ENCODE measurements around the gene NIPAL3. TPM values are rescaled to one million over a fixed set of nuclear protein-coding genes. Genes with fewer than 3 reads are reported as not detected.

Gene NIPAL3
- total and polyA plus RNA-seq, 2 donors from 2014 or later, result 13.5 to 46.4 TPM

DNA sequence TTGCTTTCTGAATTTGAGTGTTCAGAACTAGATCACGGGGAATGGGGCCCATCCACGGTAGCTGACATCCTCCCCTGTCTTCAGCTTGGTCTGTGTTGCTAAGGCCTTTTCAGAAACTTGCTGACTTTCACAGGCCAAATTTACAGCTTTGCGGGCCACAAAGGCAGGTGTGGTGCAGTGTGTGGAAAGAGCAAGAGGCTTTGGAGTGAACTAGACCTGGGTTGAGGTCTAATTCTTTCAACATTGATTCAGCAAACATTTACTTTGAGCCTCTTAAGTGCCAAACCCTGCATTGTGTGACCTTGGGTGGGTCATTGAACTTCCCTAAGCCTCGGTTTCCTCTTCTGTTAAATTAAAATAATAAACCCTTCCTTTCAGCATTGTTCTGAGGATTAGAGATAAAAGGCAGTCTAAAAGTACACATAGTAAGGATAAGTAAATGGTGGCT is 26.3 kb upstream of the NIPAL3 start:
- FAIRE-seq, result no peak

DNA sequence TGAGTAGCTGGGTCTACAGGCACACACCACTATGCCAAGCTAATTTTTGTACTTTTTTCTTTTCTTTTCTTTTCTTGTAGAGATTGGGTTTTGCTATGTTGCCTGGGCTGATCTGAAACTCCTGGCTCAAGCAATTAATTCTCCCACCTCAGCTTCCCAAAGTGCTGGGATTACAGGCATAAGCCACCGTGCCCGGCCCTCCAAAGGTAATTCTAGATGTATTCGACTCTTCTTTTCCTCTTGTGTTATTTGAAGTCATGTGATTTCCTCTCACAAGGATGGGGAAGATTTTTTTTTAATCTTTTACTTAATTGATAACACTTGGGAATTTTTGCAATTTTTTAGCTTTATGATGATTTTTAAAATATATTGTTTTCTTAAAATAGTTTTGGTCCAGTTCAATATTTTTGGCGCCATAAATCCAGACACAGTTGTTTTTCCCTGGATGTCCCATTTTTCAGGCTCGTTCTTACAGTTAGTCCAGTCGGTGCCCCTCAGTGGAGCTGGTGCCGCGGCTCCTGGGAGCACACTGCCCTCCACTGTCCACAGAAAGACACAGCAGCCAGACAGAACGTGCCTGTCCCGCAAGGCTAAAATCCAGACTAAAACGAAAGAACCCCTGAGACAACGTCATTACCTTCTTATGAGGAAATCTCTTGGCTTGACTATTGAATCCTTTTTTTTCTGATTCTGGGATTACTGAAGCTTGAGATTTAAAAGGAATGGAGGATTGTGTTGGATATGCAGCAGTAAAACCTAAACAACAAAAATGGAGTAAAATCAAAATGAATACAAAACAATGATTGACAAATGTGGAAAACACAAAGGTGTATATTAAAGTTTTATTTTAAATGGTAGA is 24.4 kb upstream of the NIPAL3 start:
- peak overlapping the region; percentile 21 to 32 (median 30) for H3K4me3 ChIP-seq (ENCODE audit: low read length in 3 of 3)
- peak; percentile 25 for FAIRE-seq

More for the DNA sequence above, 26.3 kb upstream of the NIPAL3 start:
- H3K9me3 ChIP-seq (ENCODE audit: control insufficient read depth in 2 of 3, insufficient read depth in 1 of 3, low read length in 3 of 3), result no peaks in the 10 kb centered on the region
- TF ChIP-seq, protein P1, sequence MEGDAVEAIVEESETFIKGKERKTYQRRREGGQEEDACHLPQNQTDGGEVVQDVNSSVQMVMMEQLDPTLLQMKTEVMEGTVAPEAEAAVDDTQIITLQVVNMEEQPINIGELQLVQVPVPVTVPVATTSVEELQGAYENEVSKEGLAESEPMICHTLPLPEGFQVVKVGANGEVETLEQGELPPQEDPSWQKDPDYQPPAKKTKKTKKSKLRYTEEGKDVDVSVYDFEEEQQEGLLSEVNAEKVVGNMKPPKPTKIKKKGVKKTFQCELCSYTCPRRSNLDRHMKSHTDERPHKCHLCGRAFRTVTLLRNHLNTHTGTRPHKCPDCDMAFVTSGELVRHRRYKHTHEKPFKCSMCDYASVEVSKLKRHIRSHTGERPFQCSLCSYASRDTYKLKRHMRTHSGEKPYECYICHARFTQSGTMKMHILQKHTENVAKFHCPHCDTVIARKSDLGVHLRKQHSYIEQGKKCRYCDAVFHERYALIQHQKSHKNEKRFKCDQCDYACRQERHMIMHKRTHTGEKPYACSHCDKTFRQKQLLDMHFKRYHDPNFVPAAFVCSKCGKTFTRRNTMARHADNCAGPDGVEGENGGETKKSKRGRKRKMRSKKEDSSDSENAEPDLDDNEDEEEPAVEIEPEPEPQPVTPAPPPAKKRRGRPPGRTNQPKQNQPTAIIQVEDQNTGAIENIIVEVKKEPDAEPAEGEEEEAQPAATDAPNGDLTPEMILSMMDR (IDR thresholded peaks at IDR 0.05; ENCODE audit: borderline replicate concordance, extremely low read depth, insufficient read depth), result no peak
- intact Hi-C loops (cut with DNase I), result loop anchor here (5.0 kb wide), 1 partner anchor 182 kb away; no protein-coding TSS in a partner anchor
- no peak overlapping the region for H3K9ac ChIP-seq (ENCODE audit: low read length in 3 of 3)
- DNase-seq, result no peak
- H3K27me3 ChIP-seq (ENCODE audit: control insufficient read depth, insufficient read depth, low read length), result no peaks in the 10 kb centered on the region
- peaks cover 2 to 20% (median 17%) of the 10 kb centered on the region in 3 donors for H3K4me1 ChIP-seq (ENCODE audit: control insufficient read depth in 2 of 3, insufficient read depth in 2 of 3, low read depth in 1 of 3, low read length in 3 of 3)
- H3K27ac ChIP-seq (ENCODE audit: low read depth in 2 of 2, low read length in 2 of 2), result no peak overlapping the region
- no peak overlapping the region for H3K4me3 ChIP-seq (ENCODE audit: low read length in 3 of 3)
- no peaks in the 10 kb centered on the region for H3K36me3 ChIP-seq (ENCODE audit: control insufficient read depth in 2 of 3, insufficient read depth in 3 of 3, low read length in 3 of 3)

DNA sequence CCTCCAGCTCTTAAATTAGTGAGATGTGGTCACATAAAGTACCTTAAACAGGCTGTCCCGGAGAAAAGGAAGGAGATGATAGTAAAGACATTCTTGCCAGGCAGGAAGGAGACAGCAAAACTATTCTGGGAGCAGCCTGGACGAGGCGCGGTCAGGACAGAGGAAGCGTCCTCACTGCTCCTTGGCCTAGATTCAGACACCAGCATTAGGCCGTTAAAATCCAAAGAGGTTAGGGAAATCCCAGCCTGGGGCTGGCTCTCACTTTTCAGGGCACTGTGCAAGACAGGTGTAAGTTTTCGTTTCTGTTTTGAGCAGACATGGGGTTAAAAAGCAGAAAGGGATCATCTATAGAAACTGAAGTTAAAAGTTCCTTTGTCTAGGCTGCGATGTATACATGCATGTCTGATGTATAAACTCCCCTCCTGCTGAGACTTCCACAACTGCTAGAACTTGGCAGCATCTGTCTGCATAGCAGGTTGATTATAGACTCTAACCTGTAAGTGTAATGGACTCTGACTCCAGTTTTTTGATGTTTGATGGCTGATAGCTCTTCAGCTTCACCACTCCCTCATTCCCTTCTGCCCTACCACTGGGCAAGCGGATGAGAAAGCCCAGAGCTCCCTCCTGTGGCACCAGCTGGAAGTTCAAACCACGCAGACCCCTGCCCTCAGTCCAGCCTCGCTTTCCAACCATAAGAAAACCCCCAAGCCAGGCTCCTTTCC is 23.6 kb upstream of the NIPAL3 start:
- Histone ChIP-seq H3K36me3 (ENCODE audit: control insufficient read depth in 2 of 3, insufficient read depth in 3 of 3, low read length in 3 of 3) (no peaks in the 10 kb centered on the region), H3K9me3 (ENCODE audit: control insufficient read depth in 2 of 3, insufficient read depth in 1 of 3, low read length in 3 of 3) (no peaks in the 10 kb centered on the region), H3K27ac (ENCODE audit: low read depth in 2 of 2, low read length in 2 of 2) (peak overlapping the region; percentile 66 to 84), H3K4me3 (ENCODE audit: low read length in 3 of 3) (peak overlapping the region in 1 of 3 donors; percentile 32), H3K9ac (ENCODE audit: low read length in 3 of 3) (peak overlapping the region in 2 of 3 donors; percentile 10 to 43), H3K4me1 (ENCODE audit: control insufficient read depth in 2 of 3, insufficient read depth in 2 of 3, low read depth in 1 of 3, low read length in 3 of 3) (peaks cover 2 to 20% (median 13%) of the 10 kb centered on the region in 3 donors), H3K27me3 (ENCODE audit: control insufficient read depth, insufficient read depth, low read length) (no peaks in the 10 kb centered on the region)
- intact Hi-C loops (cut with DNase I), result no loop called here
- TF ChIP-seq, protein P1 (IDR thresholded peaks at IDR 0.05; ENCODE audit: borderline replicate concordance, extremely low read depth, insufficient read depth), result peak; percentile 79
- FAIRE-seq, result no peak
- peak; percentile 48 to 77 (median 70) for DNase-seq

More for the DNA sequence above, 24.4 kb upstream of the NIPAL3 start:
- Histone ChIP-seq H3K4me1 (ENCODE audit: control insufficient read depth in 2 of 3, insufficient read depth in 2 of 3, low read depth in 1 of 3, low read length in 3 of 3) (peaks cover 2 to 20% (median 17%) of the 10 kb centered on the region in 3 donors), H3K36me3 (ENCODE audit: control insufficient read depth in 2 of 3, insufficient read depth in 3 of 3, low read length in 3 of 3) (no peaks in the 10 kb centered on the region), H3K27ac (ENCODE audit: low read depth in 2 of 2, low read length in 2 of 2) (peak overlapping the region; percentile 66 to 84), H3K9me3 (ENCODE audit: control insufficient read depth in 2 of 3, insufficient read depth in 1 of 3, low read length in 3 of 3) (no peaks in the 10 kb centered on the region), H3K27me3 (ENCODE audit: control insufficient read depth, insufficient read depth, low read length) (no peaks in the 10 kb centered on the region), H3K9ac (ENCODE audit: low read length in 3 of 3) (peak overlapping the region in 1 of 3 donors; percentile 43)
- TF ChIP-seq, protein P1 (IDR thresholded peaks at IDR 0.05; ENCODE audit: borderline replicate concordance, extremely low read depth, insufficient read depth), result peak; percentile 97
- DNase-seq, result peak; percentile 82 to 92 (median 87)
- intact Hi-C loops (cut with DNase I), result no loop called here
